Mesothelial cell of epicardium (in vitro differentiated cells): ENCODE data around the gene SIGLEC6. TPM values are rescaled to one million over a fixed set of nuclear protein-coding genes. Genes with fewer than 3 reads are reported as not detected.

Experiments
- total RNA-seq: library from RNA; stranded (reverse); gene quantifications from 3 replicates; pipeline ENCODE4 v1.2.1, GENCODE V29; 2021

The SIGLEC6 gene
- total RNA-seq, 1 donor from 2014 or later: not detected

Other genes with a start within 250 kb of the SIGLEC6 start
- gene IGLON5, start 220.0 kb downstream of the SIGLEC6 start, total RNA-seq: 24.9 to 25.9 TPM (median 25.1 TPM) in 3 replicates
- gene VSIG10L, start 189.5 kb downstream of the SIGLEC6 start, total RNA-seq: 8.1 to 8.9 TPM (median 8.6 TPM) in 3 replicates
- gene ETFB, start 165.3 kb downstream of the SIGLEC6 start, total RNA-seq: 59.5 to 60.1 TPM (median 60.0 TPM) in 3 replicates
- gene CLDND2, start 162.7 kb downstream of the SIGLEC6 start, total RNA-seq: 0.54 to 0.56 TPM in 2 of 3 replicates, not detected in the other
- not detected in 3 replicates for gene NKG7, start 159.0 kb downstream of the SIGLEC6 start, total RNA-seq
- not detected in 3 replicates for gene LIM2, start 143.7 kb downstream of the SIGLEC6 start, total RNA-seq
- gene C19orf84, start 141.1 kb downstream of the SIGLEC6 start, total RNA-seq: 0.50 to 1.0 TPM (median 0.94 TPM) in 3 replicates
- not detected in 3 replicates for gene SIGLEC10, start 114.0 kb downstream of the SIGLEC6 start, total RNA-seq
- not detected in 3 replicates for gene SIGLEC8, start 73.2 kb downstream of the SIGLEC6 start, total RNA-seq
- not detected in 3 replicates for gene CEACAM18, start 53.1 kb downstream of the SIGLEC6 start, total RNA-seq
- gene SIGLEC12, start 29.9 kb downstream of the SIGLEC6 start, total RNA-seq: not detected in 3 replicates
- gene ZNF175, start 39.6 kb upstream of the SIGLEC6 start, total RNA-seq: 12.2 to 15.2 TPM (median 13.5 TPM) in 3 replicates
- gene SIGLEC5, start 98.7 kb upstream of the SIGLEC6 start, total RNA-seq: not detected in 3 replicates
- not detected in 3 replicates for gene SIGLEC14, start 115.2 kb upstream of the SIGLEC6 start, total RNA-seq
- gene SPACA6, start 161.7 kb upstream of the SIGLEC6 start, total RNA-seq: 83.1 to 88.1 TPM (median 87.6 TPM) in 3 replicates
- 0.32 to 0.58 TPM (median 0.44 TPM) in 3 replicates for gene HAS1, start 192.3 kb upstream of the SIGLEC6 start, total RNA-seq
- not detected in 3 replicates for gene FPR1, start 220.2 kb upstream of the SIGLEC6 start, total RNA-seq
- not detected in 3 replicates for gene FPR2, start 229.5 kb upstream of the SIGLEC6 start, total RNA-seq